Adipocyte (in vitro differentiated cells): ENCODE data around the gene FBN2.

Experiments
- DNase-seq: peaks from one replicate; pipeline ENCODE4 v3.0.0-alpha.2; 2015; ENCODE audit warnings: low read depth
- H3K27me3 ChIP-seq: replicated peaks from 2 replicates; pipeline ENCODE4 v1.7.0; 2013; ENCODE audit warnings: mild to moderate bottlenecking, low read length, moderate library complexity; ENCODE audit not compliant: control insufficient read depth, insufficient read depth
- H3K36me3 ChIP-seq: 2 replicates; pipeline ENCODE4 v1.7.0; 2013; ENCODE audit warnings: low read length, mild to moderate bottlenecking, moderate library complexity; ENCODE audit not compliant: control insufficient read depth, insufficient read depth, severe bottlenecking
- H3K4me1 ChIP-seq: 2 replicates; pipeline ENCODE4 v1.7.0; 2013; ENCODE audit warnings: mild to moderate bottlenecking, low read length, moderate library complexity; ENCODE audit not compliant: control insufficient read depth, insufficient read depth
- H3K4me3 ChIP-seq: 2 replicates; pipeline ENCODE4 v1.7.0; 2013; ENCODE audit warnings: mild to moderate bottlenecking, low read length, moderate library complexity
- H3K9ac ChIP-seq: 2 replicates; pipeline ENCODE4 v1.7.0; 2013; ENCODE audit warnings: mild to moderate bottlenecking, low read length, moderate library complexity
- H3K9me3 ChIP-seq: 2 replicates; pipeline ENCODE4 v1.7.0; 2013; ENCODE audit warnings: mild to moderate bottlenecking, low read length, moderate library complexity; ENCODE audit not compliant: control insufficient read depth

FBN2 gene

GRCh38 chr5:128252756-128253155, 285.3 kb downstream of the FBN2 start:
- H3K27me3 ChIP-seq = no peaks in the 10 kb centered on the region
- H3K4me1 ChIP-seq = peaks cover 15% of the 10 kb centered on the region
- H3K4me3 ChIP-seq = no peak overlapping the region
- no peaks in the 10 kb centered on the region for H3K9me3 ChIP-seq
- H3K36me3 ChIP-seq = peaks cover 24% of the 10 kb centered on the region
- H3K9ac ChIP-seq = no peak overlapping the region
- DNase-seq = peak; percentile 85

- Histone ChIP-seq H3K36me3 (peaks cover 19% of the 10 kb centered on the region), H3K27me3 (no peaks in the 10 kb centered on the region), H3K4me1 (peaks cover 15% of the 10 kb centered on the region), H3K9me3 (no peaks in the 10 kb centered on the region), H3K9ac (no peak overlapping the region), H3K4me3 (no peak overlapping the region)
- peak; percentile 33 for DNase-seq
Measured at GRCh38 chr5:128252196-128252595, 285.8 kb downstream of the FBN2 start.

GRCh38 chr5:128245974-128246373, 292.1 kb downstream of the FBN2 start:
- Histone ChIP-seq H3K36me3 (no peaks in the 10 kb centered on the region), H3K4me3 (no peak overlapping the region), H3K9me3 (no peaks in the 10 kb centered on the region), H3K9ac (no peak overlapping the region), H3K4me1 (peaks cover 8% of the 10 kb centered on the region), H3K27me3 (no peaks in the 10 kb centered on the region)
- DNase-seq = no peak

- Histone ChIP-seq H3K4me3 (no peak overlapping the region), H3K9ac (no peak overlapping the region), H3K27me3 (no peaks in the 10 kb centered on the region), H3K4me1 (peaks cover 14% of the 10 kb centered on the region), H3K36me3 (no peaks in the 10 kb centered on the region), H3K9me3 (no peaks in the 10 kb centered on the region)
- no peak for DNase-seq
Measured at GRCh38 chr5:128243958-128244582, 294.0 kb downstream of the FBN2 start.

GRCh38 chr5:128241051-128241695, 296.9 kb downstream of the FBN2 start:
- Histone ChIP-seq H3K36me3 (no peaks in the 10 kb centered on the region), H3K4me3 (no peak overlapping the region), H3K9ac (no peak overlapping the region), H3K27me3 (no peaks in the 10 kb centered on the region), H3K9me3 (no peaks in the 10 kb centered on the region), H3K4me1 (peaks cover 29% of the 10 kb centered on the region)
- peak; percentile 45 for DNase-seq

- Histone ChIP-seq H3K9ac (no peak overlapping the region), H3K4me1 (peaks cover 29% of the 10 kb centered on the region), H3K9me3 (no peaks in the 10 kb centered on the region), H3K4me3 (peak overlapping the region; percentile 43), H3K27me3 (no peaks in the 10 kb centered on the region), H3K36me3 (no peaks in the 10 kb centered on the region)
- DNase-seq = peak; percentile 44
Measured at GRCh38 chr5:128237546-128237945, 300.5 kb downstream of the FBN2 start.

GRCh38 chr5:128237000-128237399, 301.0 kb downstream of the FBN2 start:
- Histone ChIP-seq H3K27me3 (no peaks in the 10 kb centered on the region), H3K9me3 (no peaks in the 10 kb centered on the region), H3K36me3 (no peaks in the 10 kb centered on the region), H3K4me1 (peaks cover 29% of the 10 kb centered on the region), H3K9ac (no peak overlapping the region), H3K4me3 (no peak overlapping the region)
- no peak for DNase-seq

GRCh38 chr5:128236334-128236733, 301.7 kb downstream of the FBN2 start:
- peaks cover 25% of the 10 kb centered on the region for H3K4me1 ChIP-seq

GRCh38 chr5:128234928-128235641, 303.0 kb downstream of the FBN2 start:
- DNase-seq = no peak
- Histone ChIP-seq H3K9ac (no peak overlapping the region), H3K4me1 (peaks cover 15% of the 10 kb centered on the region), H3K27me3 (no peaks in the 10 kb centered on the region), H3K4me3 (no peak overlapping the region), H3K9me3 (peaks cover 5% of the 10 kb centered on the region), H3K36me3 (no peaks in the 10 kb centered on the region)

More at GRCh38 chr5:128236334-128236733, 301.7 kb downstream of the FBN2 start:
- Histone ChIP-seq H3K4me3 (no peak overlapping the region), H3K27me3 (no peaks in the 10 kb centered on the region), H3K36me3 (no peaks in the 10 kb centered on the region), H3K9me3 (no peaks in the 10 kb centered on the region), H3K9ac (no peak overlapping the region)
- no peak for DNase-seq

- Histone ChIP-seq H3K36me3 (no peaks in the 10 kb centered on the region), H3K9ac (no peak overlapping the region), H3K4me3 (no peak overlapping the region), H3K9me3 (peaks cover 5% of the 10 kb centered on the region), H3K27me3 (no peaks in the 10 kb centered on the region), H3K4me1 (peaks cover 25% of the 10 kb centered on the region)
- DNase-seq = no peak
Measured at GRCh38 chr5:128228521-128228920, 309.5 kb downstream of the FBN2 start.

- Histone ChIP-seq H3K36me3 (no peaks in the 10 kb centered on the region), H3K4me1 (peaks cover 25% of the 10 kb centered on the region), H3K27me3 (no peaks in the 10 kb centered on the region), H3K4me3 (no peak overlapping the region), H3K9ac (no peak overlapping the region), H3K9me3 (peaks cover 5% of the 10 kb centered on the region)
- DNase-seq = peak; percentile 56
Measured at GRCh38 chr5:128228008-128228407, 310.0 kb downstream of the FBN2 start.
